MV-4-11 (cell line): ENCODE measurements around the gene NFKBIE.

Experiments
- DNase-seq: peaks from one replicate; lab custom pipeline; 2025; lab: John Stamatoyannopoulos, UW

The NFKBIE gene

GRCh38 chr6:44297063-44298038 is 32.0 kb upstream of the NFKBIE start:
- no peak for DNase-seq

- no peak for DNase-seq
These were observed 29.8 kb upstream of the NFKBIE start for GRCh38 chr6:44294832-44295791.

- DNase-seq: no peak
These were observed 27.5 kb upstream of the NFKBIE start for GRCh38 chr6:44292661-44293365.

- DNase-seq: no peak
These were observed 26.5 kb upstream of the NFKBIE start for GRCh38 chr6:44291841-44292240.

- no peak for DNase-seq
These were observed 24.4 kb upstream of the NFKBIE start for GRCh38 chr6:44289726-44290260.

- no peak for DNase-seq
These were observed 21.4 kb upstream of the NFKBIE start for GRCh38 chr6:44286747-44287146.

- no peak for DNase-seq
These were observed 20.9 kb upstream of the NFKBIE start for GRCh38 chr6:44286285-44286565.

- DNase-seq: no peak
These were observed 20.4 kb upstream of the NFKBIE start for GRCh38 chr6:44285552-44286284.

GRCh38 chr6:44284867-44285266 is 19.5 kb upstream of the NFKBIE start:
- DNase-seq: no peak

- peak; percentile 25 for DNase-seq
These were observed 18.8 kb upstream of the NFKBIE start for GRCh38 chr6:44284121-44284520.

- DNase-seq: no peak
These were observed 13.7 kb upstream of the NFKBIE start for GRCh38 chr6:44278774-44279697.

GRCh38 chr6:44278315-44278714 is 13.0 kb upstream of the NFKBIE start:
- no peak for DNase-seq

- no peak for DNase-seq
These were observed 12.4 kb upstream of the NFKBIE start for GRCh38 chr6:44277763-44278162.

GRCh38 chr6:44276667-44277640 is 11.6 kb upstream of the NFKBIE start:
- DNase-seq: no peak

- DNase-seq: no peak
These were observed 10.6 kb upstream of the NFKBIE start for GRCh38 chr6:44275749-44276648.

- DNase-seq: no peak
These were observed 10.0 kb upstream of the NFKBIE start for GRCh38 chr6:44275271-44275748.

- DNase-seq: no peak
These were observed 8.3 kb upstream of the NFKBIE start for GRCh38 chr6:44273617-44274016.
